HEK293 (cell line): ENCODE data around the gene TMEM125.

Experiments used
- BCL6B ChIP-seq: fragments of 450-650 bp; formaldehyde crosslinking; IDR thresholded peaks from 2 replicates; pipeline ENCODE4 v1.5.1; 2017; ENCODE audit warnings: missing biosample characterization, missing genetic modification characterization
- ZNF274 ChIP-seq, 2 experiments: fragments of 200-500 bp in 1 of 2; fragments of 450-650 bp in 1 of 2; sonication (Bioruptor generic) in 1 of 2; formaldehyde crosslinking in 1 of 2; IDR thresholded peaks; 2 replicates each; pipeline versions ENCODE4 v1.5.1 to v1.6.1; 2014 to 2016; ENCODE audit warnings: borderline replicate concordance in 1 of 2, inconsistent platforms in 1 of 2, low read length in 1 of 2, missing biosample characterization in 1 of 2, missing genetic modification characterization in 1 of 2

- no peak for TF ChIP-seq ZNF274 (IDR thresholded peaks at IDR 0.05; ENCODE audit: low read length)
- TF ChIP-seq ZNF274 (tag by site-specific recombination; IDR thresholded peaks at IDR 0.05; ENCODE audit: borderline replicate concordance), result no peak
- no peak for TF ChIP-seq BCL6B (tag by site-specific recombination)
Measured at GRCh38 chr1:43282220-43283195, 12.7 kb downstream of the TMEM125 start.
